SU-DHL-6 (cell line): ENCODE measurements around the gene SPTSSB.

Source experiments
- H2AFZ ChIP-seq: fragments of 200-600 bp; sonication (generic); 2 replicates; pipeline ENCODE4 v1.6.1; 2014; ENCODE audit warnings: low read depth, mild to moderate bottlenecking, moderate library complexity, mixed read lengths, antibody characterized with exemption, low read length; ENCODE audit not compliant: severe bottlenecking
- H3F3A ChIP-seq: fragments of 200-600 bp; shearing (Covaris generic); 2 replicates; pipeline ENCODE4 v1.6.0; 2016; ENCODE audit warnings: antibody characterized with exemption, mild to moderate bottlenecking; ENCODE audit not compliant: insufficient read depth
- H3K27ac ChIP-seq: fragments of 200-600 bp; sonication (generic); 2 replicates; pipeline ENCODE4 v1.5.1; 2016; ENCODE audit warnings: low read depth, mild to moderate bottlenecking, low read length, moderate library complexity, mixed read lengths
- H3K27me3 ChIP-seq: fragments of 200-600 bp; sonication (generic), shearing (Covaris generic); 2 replicates; pipeline ENCODE4 v1.6.0; 2014; ENCODE audit warnings: mild to moderate bottlenecking, low read length
- H3K36me3 ChIP-seq: fragments of 200-600 bp; sonication (generic); 2 replicates; pipeline ENCODE4 v1.6.1; 2014; ENCODE audit warnings: mild to moderate bottlenecking, low read length, mixed read lengths
- H3K4me2 ChIP-seq: fragments of 300-600, 200-600 bp; shearing (Covaris generic), sonication (generic); 2 replicates; pipeline ENCODE4 v1.6.0; 2014; ENCODE audit warnings: low read length, low read depth, mild to moderate bottlenecking; ENCODE audit not compliant: poor library complexity, severe bottlenecking
- H3K4me3 ChIP-seq: fragments of 200-600 bp; sonication (generic); 2 replicates; pipeline ENCODE4 v1.5.1; 2014; ENCODE audit warnings: antibody characterized with exemption, low read length, mild to moderate bottlenecking, mixed read lengths; ENCODE audit not compliant: insufficient read depth, poor library complexity, severe bottlenecking
- H3K79me2 ChIP-seq: fragments of 200-600 bp; sonication (generic); 2 replicates; pipeline ENCODE4 v1.6.1; 2014; ENCODE audit warnings: mild to moderate bottlenecking, low read length, moderate library complexity; ENCODE audit not compliant: insufficient read depth
- H3K9ac ChIP-seq: fragments of 200-600 bp; sonication (generic); 2 replicates; pipeline ENCODE4 v1.7.0; 2014; ENCODE audit warnings: mild to moderate bottlenecking, low read length
- H3K9me2 ChIP-seq: fragments of 200-600 bp; sonication (generic); replicated peaks from 2 replicates; pipeline ENCODE4 v1.6.1; 2014; ENCODE audit warnings: low read length; ENCODE audit not compliant: insufficient read depth
- H3K9me3 ChIP-seq: fragments of 200-600 bp; sonication (generic); 2 replicates; pipeline ENCODE4 v1.6.1; 2014; ENCODE audit warnings: low read length, mixed read lengths; ENCODE audit not compliant: insufficient read depth
- H4K20me1 ChIP-seq: fragments of 200-600 bp; sonication (generic); 2 replicates; pipeline ENCODE4 v1.6.1; 2014; ENCODE audit warnings: low read depth, mild to moderate bottlenecking, antibody characterized with exemption, low read length, moderate library complexity, mixed read lengths
- CTCF ChIP-seq: fragments of 200-600 bp; sonication (generic); IDR thresholded peaks from one replicate; pipeline ENCODE4 v1.5.1; 2017; ENCODE audit warnings: antibody characterized with exemption, mild to moderate bottlenecking, low read length, moderate library complexity; ENCODE audit not compliant: insufficient read depth, poor library complexity, severe bottlenecking
- EZH2phosphoT487 ChIP-seq: fragments of 200-600 bp; sonication (generic), shearing (Covaris generic); conservative IDR thresholded peaks from 2 replicates; pipeline ENCODE4 v1.6.1; 2018; ENCODE audit warnings: mild to moderate bottlenecking, antibody characterized with exemption, low read length, moderate library complexity, mixed read lengths

SPTSSB gene

DNA sequence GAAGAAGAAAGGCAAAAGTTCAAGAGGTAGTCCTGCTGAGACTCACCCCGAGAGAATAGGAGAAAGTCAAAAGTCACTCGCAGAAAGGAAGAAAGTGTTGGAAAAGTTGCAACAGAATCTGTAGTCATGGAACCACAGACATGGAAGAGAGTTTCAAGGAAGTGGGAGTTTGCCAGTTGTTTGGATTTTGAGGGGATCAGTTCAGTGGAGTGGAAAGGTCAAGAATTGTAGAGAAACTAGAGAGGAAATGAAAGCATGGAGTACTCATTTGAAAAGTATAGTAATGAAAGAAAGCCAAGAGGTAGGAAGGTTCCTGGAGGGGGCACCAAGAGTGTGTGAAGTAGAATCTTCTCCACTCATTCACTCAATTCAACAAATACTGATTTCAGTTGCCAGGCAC, 34.7 kb downstream of the SPTSSB start:
- H3K27ac ChIP-seq = no peak overlapping the region
- H3K9me3 ChIP-seq = no peaks in the 10 kb centered on the region
- TF ChIP-seq EZH2phosphoT487 = no peak
- no peak for TF ChIP-seq CTCF
- H3K27me3 ChIP-seq = no peaks in the 10 kb centered on the region
- H3K9ac ChIP-seq = no peak overlapping the region
- H3K79me2 ChIP-seq = no peaks in the 10 kb centered on the region
- H3K36me3 ChIP-seq = no peaks in the 10 kb centered on the region
- H3K4me2 ChIP-seq = no peak overlapping the region
- no peak overlapping the region for H2AFZ ChIP-seq
- H3K4me3 ChIP-seq = no peak overlapping the region
- no peaks in the 10 kb centered on the region for H4K20me1 ChIP-seq
- H3F3A ChIP-seq = no peaks in the 10 kb centered on the region
- no peaks in the 10 kb centered on the region for H3K9me2 ChIP-seq

DNA sequence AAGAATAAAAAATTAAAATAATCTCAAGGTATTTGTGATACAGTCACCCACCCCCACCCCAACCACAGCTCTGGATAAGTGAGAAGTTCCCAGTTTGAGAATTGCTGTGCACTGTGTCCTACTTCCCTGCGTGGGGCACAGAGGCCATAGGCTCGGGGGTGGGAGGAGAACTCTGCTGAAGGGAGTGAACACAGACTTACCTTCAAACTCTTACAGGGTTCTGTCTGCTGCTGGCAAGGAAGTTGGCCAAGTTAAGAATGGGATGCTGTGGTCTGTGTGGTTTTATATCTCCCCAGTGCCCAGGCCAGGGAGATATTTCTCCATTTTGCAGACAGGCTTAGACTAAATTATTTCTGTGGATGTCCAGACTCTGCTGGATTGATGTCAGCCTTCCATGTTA, 37.6 kb downstream of the SPTSSB start:
- Histone ChIP-seq H3F3A (no peaks in the 10 kb centered on the region), H3K9me3 (no peaks in the 10 kb centered on the region), H2AFZ (no peak overlapping the region), H3K27me3 (no peaks in the 10 kb centered on the region), H3K4me2 (no peak overlapping the region), H3K9me2 (no peaks in the 10 kb centered on the region), H3K4me3 (no peak overlapping the region), H3K27ac (no peak overlapping the region), H3K79me2 (no peaks in the 10 kb centered on the region), H3K36me3 (no peaks in the 10 kb centered on the region), H3K9ac (no peak overlapping the region), H4K20me1 (no peaks in the 10 kb centered on the region)
- TF ChIP-seq EZH2phosphoT487 (no peak), CTCF (no peak)

- Histone ChIP-seq H3K9ac (no peak overlapping the region), H3F3A (no peaks in the 10 kb centered on the region), H3K27me3 (no peaks in the 10 kb centered on the region), H3K4me2 (no peak overlapping the region), H2AFZ (no peak overlapping the region), H3K79me2 (no peaks in the 10 kb centered on the region), H3K9me3 (no peaks in the 10 kb centered on the region), H3K27ac (no peak overlapping the region), H3K4me3 (no peak overlapping the region), H4K20me1 (no peaks in the 10 kb centered on the region), H3K36me3 (no peaks in the 10 kb centered on the region), H3K9me2 (no peaks in the 10 kb centered on the region)
- TF ChIP-seq CTCF (no peak), EZH2phosphoT487 (no peak)
These were observed 38.5 kb downstream of the SPTSSB start for GRCh38 chr3:161332792-161333191.

- Histone ChIP-seq H3K4me3 (no peak overlapping the region), H3F3A (no peaks in the 10 kb centered on the region), H3K27ac (no peak overlapping the region), H3K27me3 (no peaks in the 10 kb centered on the region), H3K36me3 (no peaks in the 10 kb centered on the region), H3K9ac (no peak overlapping the region), H3K4me2 (no peak overlapping the region), H2AFZ (no peak overlapping the region), H4K20me1 (no peaks in the 10 kb centered on the region), H3K9me2 (no peaks in the 10 kb centered on the region), H3K9me3 (no peaks in the 10 kb centered on the region), H3K79me2 (no peaks in the 10 kb centered on the region)
- no peak for TF ChIP-seq EZH2phosphoT487
- TF ChIP-seq CTCF = no peak
These were observed 46.3 kb downstream of the SPTSSB start for GRCh38 chr3:161325059-161325458.
